Measurements from ENCODE around the gene GNAZ. TPM values are rescaled to one million over a fixed set of nuclear protein-coding genes. Genes with fewer than 3 reads are reported as not detected.

The GNAZ gene
- total RNA-seq, 4 donors from 2014 or later: 0.64 to 9.9 (median 2.6) TPM

GRCh38 chr22:23146478-23147205 lies 76.3 kb downstream of the GNAZ start:
- DNase-seq: no peak
- Histone ChIP-seq H3K36me3 (peaks cover 0 to 16% (median 0%) of the 10 kb centered on the region in 3 donors), H3K4me1 (peaks cover 15 to 71% (median 44%) of the 10 kb centered on the region in 3 donors), H3K4me3 (no peak overlapping the region), H3K9me3 (no peaks in the 10 kb centered on the region), H3K27me3 (no peaks in the 10 kb centered on the region), H3K27ac (peak overlapping the region in 3 of 4 donors; percentile 62 to 85 (median 78))
- intact Hi-C loops (cut with DNase I): no loop called here
- WGBS, 2 donors: 74 to 86% methylated on average over 2 to 5 of the region's 8 CpGs
- no peak for TF ChIP-seq POLR2A (IDR thresholded peaks at IDR 0.05)
- TF ChIP-seq CTCF (IDR thresholded peaks at IDR 0.05): no peak

- peak overlapping the region in 2 of 4 donors; percentile 61 to 62 for H3K27ac ChIP-seq
- intact Hi-C loops (cut with DNase I): no loop called here
- 26 to 32% methylated on average over 6 of the region's 6 CpGs for WGBS, 2 donors
These were observed 77.5 kb downstream of the GNAZ start for GRCh38 chr22:23147617-23148387.

GRCh38 chr22:23149743-23150238 lies 79.5 kb downstream of the GNAZ start:
- Histone ChIP-seq H3K36me3 (peaks cover 0 to 30% (median 0%) of the 10 kb centered on the region in 3 donors), H3K9me3 (no peaks in the 10 kb centered on the region), H3K4me1 (peaks cover 9 to 62% (median 30%) of the 10 kb centered on the region in 3 donors), H3K4me3 (no peak overlapping the region), H3K27me3 (no peaks in the 10 kb centered on the region), H3K27ac (no peak overlapping the region)
- no peak for DNase-seq
- TF ChIP-seq POLR2A (IDR thresholded peaks at IDR 0.05): no peak
- no peak for TF ChIP-seq CTCF (IDR thresholded peaks at IDR 0.05)
- intact Hi-C loops (cut with DNase I): no loop called here
- 60 to 77% methylated on average over 12 to 13 of the region's 15 CpGs for WGBS, 2 donors

More at GRCh38 chr22:23147617-23148387, 77.5 kb downstream of the GNAZ start:
- DNase-seq: no peak
- no peaks in the 10 kb centered on the region for H3K9me3 ChIP-seq
- peaks cover 9 to 63% (median 36%) of the 10 kb centered on the region in 3 donors for H3K4me1 ChIP-seq
- H3K36me3 ChIP-seq: peaks cover 0 to 23% (median 0%) of the 10 kb centered on the region in 3 donors
- no peak overlapping the region for H3K4me3 ChIP-seq
- TF ChIP-seq CTCF (IDR thresholded peaks at IDR 0.05) (no peak), POLR2A (IDR thresholded peaks at IDR 0.05) (no peak)
- H3K27me3 ChIP-seq: no peaks in the 10 kb centered on the region

- DNase-seq: no peak
- H3K27me3 ChIP-seq: no peaks in the 10 kb centered on the region
- H3K36me3 ChIP-seq: peaks cover 0 to 30% (median 0%) of the 10 kb centered on the region in 3 donors
- H3K4me1 ChIP-seq: peaks cover 4 to 52% (median 24%) of the 10 kb centered on the region in 3 donors
- TF ChIP-seq POLR2A (IDR thresholded peaks at IDR 0.05): no peak
- no peak for TF ChIP-seq CTCF (IDR thresholded peaks at IDR 0.05)
- intact Hi-C loops (cut with DNase I): no loop called here
- no peak overlapping the region for H3K4me3 ChIP-seq
- H3K27ac ChIP-seq: no peak overlapping the region
- WGBS, 2 donors: 80 to 85% methylated on average over 2 of the region's 6 CpGs
- no peaks in the 10 kb centered on the region for H3K9me3 ChIP-seq
These were observed 80.4 kb downstream of the GNAZ start for GRCh38 chr22:23150762-23151161.

GRCh38 chr22:23151827-23152226 lies 81.5 kb downstream of the GNAZ start:
- Histone ChIP-seq H3K4me3 (no peak overlapping the region), H3K36me3 (peaks cover 0 to 30% (median 0%) of the 10 kb centered on the region in 3 donors), H3K9me3 (no peaks in the 10 kb centered on the region), H3K27me3 (no peaks in the 10 kb centered on the region), H3K4me1 (peaks cover 0 to 44% (median 16%) of the 10 kb centered on the region in 3 donors), H3K27ac (no peak overlapping the region)
- no peak for DNase-seq
- WGBS, 2 donors: 91% methylated on average over 4 of the region's 16 CpGs; no CpG with 5 or more reads in 1 of the 2 donors
- intact Hi-C loops (cut with DNase I): no loop called here
- TF ChIP-seq CTCF (IDR thresholded peaks at IDR 0.05) (no peak), POLR2A (IDR thresholded peaks at IDR 0.05) (no peak)

Data from esophagus squamous epithelium (tissue), 5 donors.